HG02642 (cell line): Measurements from ENCODE around the gene B4GALNT1.
"Not testable (repeated sequence)": the region's sequence is repeated elsewhere in the genome, so short reads cannot be mapped to it uniquely, and the experiment has no call there.

Source experiments
- ATAC-seq: cut with Tn5 transposase; IDR thresholded peaks from one replicate; pipeline ENCODE4 v1.9.1; 2021; ENCODE audit warnings: mild to moderate bottlenecking; ENCODE audit not compliant: unreplicated experiment, poor library complexity

Gene B4GALNT1

DNA sequence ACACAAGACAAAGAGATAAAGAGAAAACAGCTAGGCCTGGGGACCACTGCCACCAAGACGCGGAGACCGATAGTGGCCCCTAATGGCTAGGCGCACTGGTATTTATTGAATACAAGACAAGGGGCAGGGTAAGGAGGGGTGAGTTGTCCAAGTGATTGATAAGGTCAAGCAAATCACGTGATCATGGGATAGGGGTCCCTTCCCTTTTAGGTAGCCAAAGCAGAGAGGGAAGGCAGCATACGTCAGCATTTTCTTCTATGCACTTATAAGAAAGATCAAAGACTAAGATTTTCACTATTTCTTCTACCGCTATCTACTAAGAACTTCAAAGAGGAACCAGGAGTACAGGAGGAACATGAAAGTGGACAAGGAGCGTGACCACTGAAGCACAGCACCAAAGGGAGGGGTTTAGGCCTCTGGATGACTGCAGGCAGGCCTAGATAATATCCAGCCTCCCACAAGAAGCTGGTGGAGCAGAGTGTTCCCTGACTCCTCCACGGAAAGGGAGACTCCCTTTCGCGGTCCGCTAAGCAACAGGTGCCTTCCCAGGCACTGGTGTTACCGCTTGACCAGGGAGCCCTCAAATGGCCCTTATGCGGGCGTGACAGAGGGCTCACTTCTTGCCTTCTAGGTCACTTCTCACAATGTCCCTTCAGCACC lies 43.9 kb downstream of the B4GALNT1 start:
- not testable (repeated sequence) for ATAC-seq

DNA sequence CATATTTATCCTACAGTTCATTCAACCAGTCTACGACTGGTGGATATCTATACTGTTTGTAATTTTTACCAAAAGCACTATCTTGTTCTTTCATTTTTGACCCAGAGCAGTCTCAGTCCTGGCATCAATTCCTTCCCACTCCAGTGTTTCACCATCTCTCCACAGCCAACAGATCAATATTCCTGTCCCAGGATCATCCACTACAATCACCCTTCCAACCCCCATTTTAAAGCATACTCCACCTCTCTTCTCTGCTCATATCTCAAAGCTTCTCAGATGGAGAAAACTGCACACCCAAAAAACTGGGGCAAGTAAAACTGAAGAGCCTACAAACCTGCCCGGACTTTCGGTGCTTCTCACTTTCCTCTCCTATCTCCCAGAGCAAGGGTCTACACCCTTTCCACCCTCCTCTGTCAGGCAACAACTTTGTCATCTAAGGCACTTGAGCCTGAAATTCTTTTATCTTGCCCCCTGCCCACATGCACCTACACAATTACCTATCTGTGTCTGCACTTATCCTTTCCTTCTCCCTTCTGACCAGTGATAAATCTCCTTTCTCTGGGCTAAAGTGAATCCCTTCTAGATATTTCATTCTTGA lies 46.1 kb downstream of the B4GALNT1 start:
- no peak for ATAC-seq

DNA sequence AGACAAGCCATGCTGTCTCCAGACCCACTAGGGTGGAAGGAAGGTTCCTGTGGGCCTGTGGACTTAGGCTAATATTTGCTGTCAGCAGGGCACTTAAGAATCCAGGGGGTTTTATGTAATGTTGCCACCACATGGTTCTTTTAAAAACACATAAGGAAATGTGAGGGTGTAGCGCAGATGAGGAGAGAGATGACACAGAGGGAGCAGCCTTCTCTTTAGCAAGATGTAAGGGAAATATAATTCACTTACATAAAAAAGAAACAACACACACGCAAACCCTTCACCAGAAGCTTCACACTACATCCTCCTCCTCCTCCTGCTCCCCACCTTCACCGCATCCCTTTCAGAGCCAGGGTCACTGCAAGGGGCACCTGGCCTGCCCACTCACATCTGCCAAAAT lies 46.9 kb downstream of the B4GALNT1 start:
- no peak for ATAC-seq

DNA sequence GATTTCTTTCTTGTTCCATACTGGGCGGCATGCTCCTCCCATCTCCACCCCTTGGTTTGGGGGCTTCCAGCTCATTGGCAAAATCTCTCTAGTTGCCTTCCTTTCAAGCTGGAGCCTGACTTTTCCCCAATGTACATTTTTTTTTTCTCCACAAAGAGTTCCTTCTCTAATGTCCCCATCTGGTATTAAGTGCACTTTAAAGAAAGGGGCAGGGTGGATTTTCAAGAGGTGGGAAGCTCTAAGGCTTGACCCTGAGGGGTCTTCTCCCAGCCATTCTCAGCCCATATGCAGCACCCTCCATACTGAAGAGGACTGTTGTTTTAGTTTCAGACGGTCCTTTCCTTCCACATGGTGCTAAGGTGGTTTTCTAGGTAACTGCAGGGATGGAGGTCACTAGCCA lies 47.8 kb downstream of the B4GALNT1 start:
- ATAC-seq: no peak

DNA sequence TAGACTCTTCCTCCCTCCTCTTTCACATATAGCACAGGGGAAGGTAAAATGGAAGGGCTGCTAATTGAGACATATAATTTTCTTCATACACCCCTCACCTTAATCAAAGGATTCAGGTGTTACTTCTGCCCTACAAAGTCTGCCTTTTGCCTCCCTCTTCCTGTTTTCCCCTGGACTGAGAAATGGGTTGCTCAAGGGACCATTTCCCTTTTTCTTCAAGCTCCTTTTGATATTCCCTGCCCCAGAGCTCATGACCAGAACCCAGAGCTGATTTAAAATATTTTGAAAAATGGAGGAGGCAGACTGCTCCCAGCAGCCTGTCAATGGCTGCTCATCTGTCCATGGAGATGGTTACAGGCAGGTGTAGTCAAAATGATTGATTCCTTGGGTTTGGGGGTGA lies 48.3 kb downstream of the B4GALNT1 start:
- no peak for ATAC-seq

DNA sequence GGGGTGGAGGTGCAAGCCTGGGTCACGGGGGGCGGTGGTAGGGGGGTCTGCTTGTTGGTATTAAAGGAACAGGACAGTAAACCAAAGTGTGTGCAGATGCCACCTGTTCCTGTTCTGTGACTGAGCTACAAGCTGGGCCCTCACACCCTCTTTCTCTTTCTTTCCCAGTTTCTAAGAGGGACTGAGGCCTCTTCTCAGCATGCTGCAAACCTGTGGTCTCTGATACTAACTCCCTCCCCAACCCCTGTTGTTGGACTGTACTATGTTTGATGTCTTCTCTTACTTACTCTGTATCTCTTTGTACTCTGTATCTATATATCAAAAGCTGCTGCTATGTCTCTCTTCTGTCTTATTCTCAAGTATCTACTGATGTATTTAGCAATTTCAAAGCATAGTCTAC lies 49.0 kb downstream of the B4GALNT1 start:
- ATAC-seq: no peak

DNA sequence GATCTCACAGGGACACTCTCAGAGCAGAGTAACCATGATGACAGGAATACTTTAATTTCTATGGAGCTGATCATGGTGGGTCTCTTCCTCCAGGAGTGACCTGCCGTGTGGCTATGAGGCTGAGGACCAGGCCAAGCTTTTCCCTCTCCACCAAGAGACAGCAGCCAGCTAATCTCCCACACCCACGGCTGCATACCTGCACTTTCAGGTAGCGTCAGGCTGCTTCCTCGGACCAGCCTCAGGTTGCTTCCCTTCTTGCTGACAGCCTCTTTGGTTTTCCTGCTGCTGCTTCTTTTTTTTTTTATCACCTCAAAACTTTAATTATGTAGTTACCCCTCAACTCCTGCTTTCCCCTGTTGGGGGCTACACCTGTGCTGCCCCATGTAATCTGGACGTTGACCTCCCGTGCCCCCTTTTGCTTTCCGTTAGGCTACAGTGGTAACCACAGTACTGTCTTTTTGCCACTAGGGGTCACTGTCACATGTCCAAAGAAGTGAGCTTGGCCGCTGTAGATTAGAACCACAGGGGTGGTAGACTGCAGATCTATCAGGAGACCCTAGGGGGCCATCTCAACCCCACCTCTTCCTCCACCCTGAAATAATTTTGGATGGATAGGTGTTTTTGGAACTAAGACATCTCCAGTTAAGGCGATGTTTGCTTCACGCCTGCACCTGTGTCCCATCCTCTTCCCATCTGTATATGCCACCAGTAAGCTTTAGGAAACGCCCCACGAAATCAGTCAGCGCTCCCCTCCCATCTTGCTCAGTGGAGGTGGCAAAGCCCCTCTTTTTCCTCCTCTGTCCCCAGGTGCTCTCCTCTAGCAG lies 49.8 kb downstream of the B4GALNT1 start:
- ATAC-seq: peak; percentile 93

DNA sequence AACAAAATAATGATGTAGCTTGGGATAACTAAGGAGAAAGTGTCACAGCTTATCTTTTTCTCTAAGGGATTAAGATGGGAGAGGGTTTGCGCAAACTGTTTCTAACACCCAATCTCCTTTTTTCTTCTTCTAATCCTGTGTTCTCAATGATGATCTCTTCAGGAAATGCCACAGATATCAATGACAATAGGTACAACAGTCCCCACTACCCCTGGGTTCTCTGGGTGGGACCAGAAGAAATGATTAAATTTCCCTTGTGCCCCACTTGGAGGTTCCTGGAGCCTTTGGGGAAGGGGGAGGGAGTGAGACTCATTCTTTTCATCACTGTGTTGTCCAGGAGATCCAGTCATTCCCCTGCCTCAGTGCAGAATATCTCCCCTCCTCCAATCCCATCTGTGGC lies 50.6 kb downstream of the B4GALNT1 start:
- no peak for ATAC-seq

DNA sequence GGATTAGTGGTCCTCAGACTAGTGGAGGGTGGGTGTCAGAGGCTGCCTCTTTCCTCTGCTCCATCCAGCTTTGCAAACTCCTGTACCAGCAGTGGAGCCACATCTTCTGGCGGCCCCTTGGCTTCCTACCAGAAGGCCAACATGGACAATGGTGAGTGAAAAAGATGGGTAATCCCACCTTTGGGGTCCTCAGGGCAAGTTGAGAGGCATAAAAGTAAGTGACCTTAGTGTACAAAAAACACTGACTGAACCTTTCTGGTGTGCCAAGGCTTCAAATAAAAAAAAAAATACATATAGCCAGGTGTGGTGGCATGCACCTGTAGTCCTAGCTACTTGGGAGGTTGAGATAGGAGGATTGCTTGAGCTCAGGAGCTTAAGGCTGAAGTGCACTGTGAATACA lies 51.2 kb downstream of the B4GALNT1 start:
- ATAC-seq: no peak

DNA sequence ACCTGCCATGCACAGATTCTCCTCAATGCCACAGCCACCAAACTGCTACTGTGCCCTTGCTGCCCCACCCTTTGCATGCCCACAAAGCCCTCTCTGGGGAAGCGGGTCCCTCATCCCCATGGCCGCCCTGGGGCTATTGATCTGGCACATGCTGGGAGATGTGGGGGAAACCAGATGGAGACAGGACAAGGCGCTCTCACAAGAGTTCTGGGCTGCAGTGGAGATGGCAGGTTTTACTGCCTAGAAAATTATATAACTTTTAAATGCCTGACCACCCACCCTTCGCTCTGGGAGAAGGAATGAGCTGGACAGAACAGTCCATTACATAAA lies 52.6 kb downstream of the B4GALNT1 start:
- no peak for ATAC-seq

DNA sequence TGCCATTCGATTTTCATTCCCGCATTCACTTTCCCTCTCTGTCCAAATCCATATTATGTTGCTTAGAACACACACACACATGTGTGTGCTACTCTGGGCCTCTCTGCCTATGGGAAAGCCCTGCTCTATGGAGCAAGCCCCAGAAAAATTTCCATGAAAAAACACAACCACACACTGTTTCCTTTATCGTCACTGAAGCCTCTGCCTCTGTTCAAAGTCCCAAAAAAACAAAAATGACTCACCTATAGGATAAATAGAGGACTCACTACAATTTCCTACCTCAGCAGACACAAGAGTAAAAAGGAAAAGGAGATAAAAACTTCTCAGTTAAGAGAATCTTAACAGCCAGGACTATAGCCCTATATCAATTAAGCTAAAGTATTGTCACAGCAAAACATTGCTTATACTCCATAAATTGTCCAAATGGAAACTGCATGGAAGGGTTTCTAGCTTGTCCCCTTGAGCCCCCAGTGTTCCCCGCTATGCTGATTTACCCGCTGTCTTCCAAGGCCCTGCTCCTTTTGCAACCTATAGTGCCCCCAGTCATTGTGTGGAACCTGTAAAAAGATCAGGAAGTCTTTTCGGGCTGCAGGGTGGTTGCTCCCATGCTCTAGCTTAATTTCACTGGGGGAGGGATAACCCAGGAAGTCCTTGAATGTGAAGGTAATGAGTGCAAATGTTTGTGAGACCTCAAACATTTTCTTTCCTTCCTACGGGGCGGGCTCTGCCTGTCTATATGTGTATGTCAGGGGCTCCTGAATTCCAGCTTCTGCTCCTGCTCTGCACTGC lies 53.1 kb downstream of the B4GALNT1 start:
- ATAC-seq: no peak

DNA sequence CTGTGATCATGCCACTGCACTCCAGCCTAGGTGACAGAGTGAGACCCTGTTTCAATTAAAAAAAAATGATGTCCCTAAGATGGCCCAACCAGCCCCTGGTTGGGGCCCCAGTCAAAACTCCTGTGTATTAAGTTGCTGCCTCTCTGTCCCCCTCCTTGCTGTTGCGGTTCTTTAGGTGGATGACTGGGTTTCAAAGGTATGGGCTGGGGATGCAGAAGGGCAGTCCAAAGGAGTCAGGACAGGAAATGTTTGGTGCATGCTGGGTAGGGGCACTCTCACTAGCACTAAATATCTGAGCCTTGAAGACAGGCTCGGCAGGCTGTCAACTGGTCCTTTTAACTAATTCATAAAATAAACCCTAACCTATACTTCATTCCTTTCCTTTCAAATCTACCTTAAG lies 54.0 kb downstream of the B4GALNT1 start:
- no peak for ATAC-seq

DNA sequence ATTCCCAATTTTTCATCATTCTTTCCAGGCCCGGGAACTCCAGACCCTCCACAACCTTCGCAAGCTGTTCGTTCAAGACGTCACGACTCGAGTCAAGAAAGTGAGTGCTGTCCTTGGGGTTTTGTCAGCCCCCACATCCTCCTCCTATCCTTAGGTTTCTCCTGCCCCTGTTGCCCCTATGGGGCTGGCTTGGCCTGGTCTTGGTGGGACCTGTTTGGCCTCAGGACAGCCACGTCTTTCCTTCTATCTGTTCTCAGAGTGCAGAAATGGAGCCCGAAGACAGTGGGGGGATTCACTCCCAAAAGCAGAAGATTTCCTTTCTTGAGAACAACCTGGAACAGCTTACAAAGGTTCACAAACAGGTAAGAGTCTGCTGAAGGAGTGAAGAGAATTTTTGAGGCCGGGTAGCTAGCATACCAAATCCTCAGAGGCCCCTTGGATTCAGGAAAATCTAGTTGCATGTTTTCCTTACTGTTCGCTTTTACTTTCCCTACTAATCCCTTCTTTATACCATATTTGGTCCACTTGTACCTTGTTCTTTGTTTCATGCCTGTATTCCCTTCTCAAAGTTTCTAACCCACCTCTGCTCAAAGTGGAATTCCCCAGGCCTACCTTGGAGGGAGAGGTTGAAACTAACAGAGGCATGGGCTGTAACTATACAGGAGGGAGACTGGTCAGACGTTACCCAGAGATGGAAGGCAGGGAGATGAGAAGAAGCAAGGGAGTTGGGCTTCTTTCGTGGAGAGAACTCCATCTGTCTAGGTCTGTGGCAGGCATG lies 54.8 kb downstream of the B4GALNT1 start:
- ATAC-seq: no peak

DNA sequence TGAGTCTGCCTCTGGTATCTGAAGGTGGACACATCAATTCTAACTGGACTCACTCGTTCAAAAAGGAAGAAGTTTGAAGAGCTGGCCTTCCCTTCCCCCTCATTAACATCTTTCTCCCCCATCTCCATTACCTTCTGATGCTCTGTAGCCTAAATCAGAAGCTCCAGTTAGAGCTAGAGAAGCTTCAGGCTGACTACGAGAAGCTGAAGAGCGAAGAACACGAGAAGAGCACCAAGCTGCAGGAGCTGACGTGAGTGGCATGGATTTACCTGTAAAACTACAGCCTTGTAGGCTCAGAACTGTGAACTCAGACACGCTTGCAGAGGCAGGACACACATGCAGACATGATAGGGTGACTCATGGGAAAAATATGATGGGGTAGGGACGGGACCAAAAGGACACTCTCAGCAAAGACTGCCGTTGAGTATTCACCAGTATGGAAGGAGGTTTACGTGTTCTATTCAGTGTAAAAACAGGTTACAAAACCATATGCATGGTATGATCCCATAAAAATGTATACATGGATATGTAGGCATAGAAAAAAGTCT lies 56.3 kb downstream of the B4GALNT1 start:
- ATAC-seq: no peak
